HEK293 (cell line): Measurements from ENCODE around the gene DDX24.

ENCODE experiments used
- YY1 ChIP-seq: fragments of 450-650 bp; formaldehyde crosslinking; IDR thresholded peaks from 2 replicates; pipeline ENCODE4 v1.5.1; 2018; ENCODE audit warnings: missing biosample characterization, missing genetic modification characterization
- ZNF571 ChIP-seq: fragments of 450-650 bp; formaldehyde crosslinking; IDR thresholded peaks from 2 replicates; pipeline ENCODE4 v1.5.0; 2017; ENCODE audit warnings: missing biosample characterization, missing genetic modification characterization
- TF ChIP-seq, protein P1 (sequence below): fragments of 450-650 bp; formaldehyde crosslinking; IDR thresholded peaks from 2 replicates; pipeline ENCODE4 v1.5.1; 2016; ENCODE audit warnings: missing biosample characterization, missing genetic modification characterization

GRCh38 chr14:94028450-94028826 lies 52.6 kb downstream of the DDX24 start:
- no peak for TF ChIP-seq ZNF571 (tag by site-specific recombination)
- TF ChIP-seq, protein P1, sequence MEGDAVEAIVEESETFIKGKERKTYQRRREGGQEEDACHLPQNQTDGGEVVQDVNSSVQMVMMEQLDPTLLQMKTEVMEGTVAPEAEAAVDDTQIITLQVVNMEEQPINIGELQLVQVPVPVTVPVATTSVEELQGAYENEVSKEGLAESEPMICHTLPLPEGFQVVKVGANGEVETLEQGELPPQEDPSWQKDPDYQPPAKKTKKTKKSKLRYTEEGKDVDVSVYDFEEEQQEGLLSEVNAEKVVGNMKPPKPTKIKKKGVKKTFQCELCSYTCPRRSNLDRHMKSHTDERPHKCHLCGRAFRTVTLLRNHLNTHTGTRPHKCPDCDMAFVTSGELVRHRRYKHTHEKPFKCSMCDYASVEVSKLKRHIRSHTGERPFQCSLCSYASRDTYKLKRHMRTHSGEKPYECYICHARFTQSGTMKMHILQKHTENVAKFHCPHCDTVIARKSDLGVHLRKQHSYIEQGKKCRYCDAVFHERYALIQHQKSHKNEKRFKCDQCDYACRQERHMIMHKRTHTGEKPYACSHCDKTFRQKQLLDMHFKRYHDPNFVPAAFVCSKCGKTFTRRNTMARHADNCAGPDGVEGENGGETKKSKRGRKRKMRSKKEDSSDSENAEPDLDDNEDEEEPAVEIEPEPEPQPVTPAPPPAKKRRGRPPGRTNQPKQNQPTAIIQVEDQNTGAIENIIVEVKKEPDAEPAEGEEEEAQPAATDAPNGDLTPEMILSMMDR (tag by site-specific recombination): no peak
- TF ChIP-seq YY1 (tag by site-specific recombination): no peak
